B cell (primary cell): ENCODE results near the gene GMPPA. TPM values are rescaled to one million over a fixed set of nuclear protein-coding genes. Genes with fewer than 3 reads are reported as not detected.

Experiments
- ATAC-seq: fragments of 200-7000 bp; cut with Tn5 transposase; one replicate; pipeline ENCODE4 v1.10.0; 2021; ENCODE audit warnings: low read depth, mild to moderate bottlenecking, moderate number of reproducible peaks, moderate library complexity
- CTCF ChIA-PET: fragments of 350-600 bp; sonication (Branson Sonifier 250); formaldehyde crosslinking; loops from one replicate; lab custom pipeline; 2021; ENCODE audit warnings: antibody characterized with exemption, inconsistent platforms; lab: Charles Lee
- POLR2A ChIA-PET: fragments of 350-600 bp; sonication (Branson Sonifier 250); formaldehyde crosslinking; loops from one replicate; lab custom pipeline; 2021; ENCODE audit warnings: antibody characterized with exemption; lab: Charles Lee
- DNase-seq: peaks from one replicate; pipeline ENCODE4 v3.0.0; 2013
- H2AFZ ChIP-seq: 2 replicates; pipeline ENCODE4 v1.6.1; 2012; ENCODE audit warnings: mild to moderate bottlenecking, low read depth, low read length; ENCODE audit not compliant: insufficient read depth, poor library complexity, severe bottlenecking
- H3K27ac ChIP-seq, 2 donors: 1 replicate in 1 of 2; 2 replicates in 1 of 2; pipeline ENCODE4 v1.5.1; 2012 to 2013; ENCODE audit warnings: low read length in 2 of 2, mild to moderate bottlenecking in 2 of 2, moderate library complexity in 1 of 2
- H3K27me3 ChIP-seq, 4 experiments: fragments of 200-600 bp in 1 of 4; sonication (generic) in 1 of 4; replicated peaks in 1 of 4; 1 replicate in 2 of 4; 2 replicates in 2 of 4; pipeline versions ENCODE4 v1.6.1 to v1.7.0; 2013 to 2016; ENCODE audit warnings: low read length in 3 of 4, mild to moderate bottlenecking in 2 of 4, mixed read lengths in 1 of 4, moderate library complexity in 1 of 4; ENCODE audit not compliant: insufficient read depth in 4 of 4, control insufficient read depth in 3 of 4; ENCODE audit errors: control extremely low read depth in 1 of 4
- H3K36me3 ChIP-seq, 2 experiments: replicated peaks in 1 of 2; 1 replicate in 1 of 2; 2 replicates in 1 of 2; pipeline versions ENCODE4 v1.6.1 to v1.7.1; 2013; ENCODE audit warnings: low read length in 1 of 2; ENCODE audit not compliant: insufficient read depth in 2 of 2, control insufficient read depth in 1 of 2; ENCODE audit errors: control extremely low read depth in 1 of 2, extremely low read depth in 1 of 2
- H3K4me1 ChIP-seq, 2 donors: fragments of 200-600 bp in 1 of 2; sonication (generic) in 1 of 2; 1 replicate in 1 of 2; 2 replicates in 1 of 2; pipeline versions ENCODE4 v1.5.1 to v1.6.1; 2013 to 2017; ENCODE audit warnings: low read length in 2 of 2; ENCODE audit not compliant: control insufficient read depth in 2 of 2, insufficient read depth in 2 of 2
- H3K4me2 ChIP-seq: replicated peaks from 2 replicates; pipeline ENCODE3; 2012; ENCODE audit warnings: mild to moderate bottlenecking, low read depth, low read length; ENCODE audit not compliant: poor library complexity, severe bottlenecking
- H3K4me3 ChIP-seq, 5 experiments: fragments of 200-600 bp in 1 of 5; sonication (generic) in 1 of 5; 1 replicate in 3 of 5; 2 replicates in 2 of 5; pipeline versions ENCODE4 v1.5.1 to v1.7.0; 2011 to 2016; ENCODE audit warnings: low read length in 4 of 5, mild to moderate bottlenecking in 4 of 5, low read depth in 2 of 5, control low read depth in 1 of 5, moderate library complexity in 1 of 5; ENCODE audit not compliant: insufficient read depth in 1 of 5; ENCODE audit errors: control extremely low read depth in 1 of 5, extremely low read depth in 1 of 5
- H3K79me2 ChIP-seq: fragments of 200-600 bp; sonication (generic); one replicate; pipeline ENCODE4 v1.6.0; 2016; ENCODE audit warnings: low read length; ENCODE audit not compliant: control insufficient read depth, insufficient read depth
- H3K9ac ChIP-seq: fragments of 200-600 bp; sonication (generic); 2 replicates; pipeline ENCODE4 v1.6.1; 2017; ENCODE audit warnings: mild to moderate bottlenecking, low read length, moderate library complexity
- H3K9me3 ChIP-seq, 3 donors: one replicate each; pipeline versions ENCODE4 v1.6.1 to v1.7.1; 2013; ENCODE audit warnings: low read length in 2 of 3; ENCODE audit not compliant: control insufficient read depth in 2 of 3, insufficient read depth in 1 of 3; ENCODE audit errors: control extremely low read depth in 1 of 3
- H4K20me1 ChIP-seq: 2 replicates; pipeline ENCODE4 v1.6.0; 2012; ENCODE audit warnings: mild to moderate bottlenecking, low read length; ENCODE audit not compliant: insufficient read depth, control insufficient read depth, poor library complexity, severe bottlenecking
- H3K27ac Mint-ChIP-seq: one replicate; pipeline ENCODE4 v1.8.0; 2021; ENCODE audit warnings: mixed read lengths
- H3K27me3 Mint-ChIP-seq: one replicate; pipeline ENCODE4 v1.8.0; 2021; ENCODE audit warnings: mixed read lengths
- H3K4me1 Mint-ChIP-seq: one replicate; pipeline ENCODE4 v1.8.0; 2021; ENCODE audit warnings: mixed read lengths
- H3K4me3 Mint-ChIP-seq: one replicate; pipeline ENCODE4 v1.8.0; 2021; ENCODE audit warnings: mixed read lengths
- H3K9me3 Mint-ChIP-seq: one replicate; pipeline ENCODE4 v1.8.0; 2022; ENCODE audit warnings: mixed read lengths; ENCODE audit not compliant: insufficient read depth
- CTCF ChIP-seq: fragments of 200-600 bp; IDR thresholded peaks from one replicate; pipeline ENCODE4 v1.8.0; 2022; ENCODE audit warnings: antibody characterized with exemption, mild to moderate bottlenecking
- EZH2 ChIP-seq: IDR thresholded peaks from 2 replicates; pipeline ENCODE4 v1.6.1; 2012; ENCODE audit warnings: borderline replicate concordance, low read depth, mild to moderate bottlenecking, moderate library complexity, low read length; ENCODE audit not compliant: insufficient read depth, poor library complexity, severe bottlenecking
- WGBS: methylation state at CpG from one replicate; pipeline ENCODE4 v1.1.5; 2013; ENCODE audit warnings: missing lambda C conversion rate; ENCODE audit not compliant: insufficient coverage; 5-methylcytosine and 5-hydroxymethylcytosine counted together
- intact Hi-C: fragments of 100-400 bp; cut with micrococcal nuclease; formaldehyde crosslinking; loops from one replicate; pipeline ENCODE4 v1.10.0; 2022
- polyA plus RNA-seq: library from polyadenylated mRNA; depleted of rRNA; stranded (reverse); fragments of >200 nt; gene quantifications from 2 replicates; pipeline ENCODE4 v1.2.3, GENCODE V29; 2012
- total RNA-seq, 2 donors: library from RNA; stranded (reverse); fragments of 120-200 nt in 1 of 2; gene quantifications; 1 replicate in 1 of 2; 2 replicates in 1 of 2; pipeline versions ENCODE4 v1.2.3 to v1.2.4, GENCODE V29; 2013 to 2022

GMPPA gene
- total and polyA plus RNA-seq, 2 donors (not counting 1 experiment from before 2014, with no cell fraction given) = 27.8 to 67.9 TPM

- Histone ChIP-seq H3K9ac (no peak overlapping the region), H3K36me3 (no peaks in the 10 kb centered on the region), H3K27ac (no peak overlapping the region), H3K9me3 (peaks cover 0 to 37% (median 0%) of the 10 kb centered on the region in 3 donors), H4K20me1 (no peaks in the 10 kb centered on the region), H2AFZ (no peak overlapping the region), H3K4me2 (peak overlapping the region; percentile 98), H3K4me3 (no peak overlapping the region), H3K79me2 (no peaks in the 10 kb centered on the region), H3K27me3 (peaks cover 0 to 71% (median 23%) of the 10 kb centered on the region in 4 experiments), H3K4me1 (peaks cover 20 to 30% of the 10 kb centered on the region in 2 donors)
- POLR2A ChIA-PET = interaction anchor here (1.9 kb wide), 1 partner anchor 10 kb away, joined by 4 read pairs; the partner anchor contains the start of genes CHPF and TMEM198
- Mint-ChIP-seq H3K4me1 (peaks cover 14% of the 10 kb centered on the region), H3K27ac (no peak overlapping the region), H3K9me3 (no peaks in the 10 kb centered on the region), H3K27me3 (peaks cover 48% of the 10 kb centered on the region), H3K4me3 (peak overlapping the region; percentile 71)
- intact Hi-C loops = loop anchor here (2.0 kb wide), 1 partner anchor 43 kb away; the partner anchor contains the start of gene STK11IP
- no peak for TF ChIP-seq CTCF
- TF ChIP-seq EZH2 = no peak
- DNase-seq = no peak
- no peak for ATAC-seq
- CTCF ChIA-PET = interaction anchor here (0.7 kb wide), 1 partner anchor 10 kb away, joined by 3 read pairs; the partner anchor contains the start of genes CHPF and TMEM198
- WGBS = 88% methylated on average over 12 of the region's 12 CpGs
Measured at GRCh38 chr2:219553463-219553963, 54.8 kb downstream of the GMPPA start.

GRCh38 chr2:219554350-219554749 lies 55.7 kb downstream of the GMPPA start:
- POLR2A ChIA-PET = no interaction called here
- peaks cover 0 to 68% (median 23%) of the 10 kb centered on the region in 4 experiments for H3K27me3 ChIP-seq
- Mint-ChIP-seq H3K4me3 (peak overlapping the region; percentile 19), H3K27ac (no peak overlapping the region), H3K4me1 (peaks cover 14% of the 10 kb centered on the region), H3K27me3 (peaks cover 43% of the 10 kb centered on the region), H3K9me3 (no peaks in the 10 kb centered on the region)
- no peak for DNase-seq
- no peak for ATAC-seq
- H3K4me3 ChIP-seq = no peak overlapping the region
- H2AFZ ChIP-seq = no peak overlapping the region
- WGBS = 95% methylated on average over 13 of the region's 15 CpGs
- no peak overlapping the region for H3K4me2 ChIP-seq
- no peaks in the 10 kb centered on the region for H3K36me3 ChIP-seq
- TF ChIP-seq EZH2 = no peak
- no peak for TF ChIP-seq CTCF
- intact Hi-C loops = no loop called here
- no peaks in the 10 kb centered on the region for H3K79me2 ChIP-seq
- H3K9me3 ChIP-seq = peaks cover 0 to 34% (median 0%) of the 10 kb centered on the region in 3 donors
- no peak overlapping the region for H3K9ac ChIP-seq
- H3K27ac ChIP-seq = no peak overlapping the region
- H4K20me1 ChIP-seq = no peaks in the 10 kb centered on the region
- H3K4me1 ChIP-seq = peaks cover 20 to 30% of the 10 kb centered on the region in 2 donors
- CTCF ChIA-PET = interaction anchor here (0.7 kb wide), 1 partner anchor 11 kb away, joined by 3 read pairs; the partner anchor contains the start of genes CHPF and TMEM198
